HFFc6 (cell line): ENCODE measurements around the gene GALNT18. TPM values are rescaled to one million over a fixed set of nuclear protein-coding genes. Genes with fewer than 3 reads are reported as not detected.
A peak's percentile ranks its signal among the peaks of the same experiment; 100 is the strongest.

Experiments used
- DNase-seq: peaks from one replicate; pipeline ENCODE4 v3.0.0-alpha.2; 2018
- H3K27ac Mint-ChIP-seq: 2 replicates; pipeline ENCODE4 v1.8.0; 2020; ENCODE audit warnings: mild to moderate bottlenecking, mixed read lengths
- H3K27me3 Mint-ChIP-seq: 2 replicates; pipeline ENCODE4 v1.8.0; 2021; ENCODE audit warnings: mild to moderate bottlenecking, moderate library complexity, mixed read lengths; ENCODE audit not compliant: insufficient read depth
- H3K36me3 Mint-ChIP-seq: 2 replicates; pipeline ENCODE4 v1.8.0; 2021; ENCODE audit warnings: low read depth, mixed read lengths
- H3K4me1 Mint-ChIP-seq: 2 replicates; pipeline ENCODE4 v1.8.0; 2020; ENCODE audit warnings: low read depth, mixed read lengths
- H3K4me3 Mint-ChIP-seq: 2 replicates; pipeline ENCODE4 v1.8.0; 2020; ENCODE audit warnings: mild to moderate bottlenecking, moderate library complexity, mixed read lengths
- H3K9me3 Mint-ChIP-seq: 2 replicates; pipeline ENCODE4 v1.8.0; 2020; ENCODE audit warnings: mild to moderate bottlenecking, mixed read lengths
- total RNA-seq, 6 experiments: library from RNA; stranded (reverse); fragmentation: NEBNext Ultra II Directional; extraction: Animal tissue kit (Norgen Biotek cat#: 25700); gene quantifications; 2 replicates in 1 of 6; 3 replicates in 5 of 6; pipeline ENCODE4 v1.2.3, GENCODE V29; 2021
- TF ChIP-seq, protein P1 (sequence below): fragments of 200-600 bp; sonication (generic); IDR thresholded peaks from 2 replicates; pipeline ENCODE4 v1.5.0; 2021; ENCODE audit warnings: antibody characterized with exemption, mild to moderate bottlenecking

The GALNT18 gene
- total RNA-seq, 6 experiments from 2014 or later, result 2.7 to 13.7 (median 12.4) TPM

DNA sequence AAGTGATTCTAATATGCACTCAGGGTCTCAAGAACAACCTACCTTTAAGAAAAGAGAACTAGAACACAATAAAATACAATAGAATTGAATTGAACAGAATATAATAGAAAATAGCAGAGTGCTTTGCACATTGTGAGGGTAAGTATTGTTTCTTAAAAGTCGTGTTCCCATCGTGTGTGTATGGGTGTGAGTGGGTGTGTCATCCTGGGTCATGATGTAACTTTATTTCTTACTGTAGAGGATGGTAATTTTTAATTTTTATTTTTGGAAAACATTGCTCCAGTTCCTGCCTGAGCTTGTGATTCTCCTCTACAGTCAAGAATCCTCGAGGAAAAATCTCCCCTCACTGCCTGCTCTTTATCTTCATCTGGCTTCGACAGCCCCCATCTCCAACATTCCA, 193.1 kb downstream of the GALNT18 start:
- TF ChIP-seq, protein P1, sequence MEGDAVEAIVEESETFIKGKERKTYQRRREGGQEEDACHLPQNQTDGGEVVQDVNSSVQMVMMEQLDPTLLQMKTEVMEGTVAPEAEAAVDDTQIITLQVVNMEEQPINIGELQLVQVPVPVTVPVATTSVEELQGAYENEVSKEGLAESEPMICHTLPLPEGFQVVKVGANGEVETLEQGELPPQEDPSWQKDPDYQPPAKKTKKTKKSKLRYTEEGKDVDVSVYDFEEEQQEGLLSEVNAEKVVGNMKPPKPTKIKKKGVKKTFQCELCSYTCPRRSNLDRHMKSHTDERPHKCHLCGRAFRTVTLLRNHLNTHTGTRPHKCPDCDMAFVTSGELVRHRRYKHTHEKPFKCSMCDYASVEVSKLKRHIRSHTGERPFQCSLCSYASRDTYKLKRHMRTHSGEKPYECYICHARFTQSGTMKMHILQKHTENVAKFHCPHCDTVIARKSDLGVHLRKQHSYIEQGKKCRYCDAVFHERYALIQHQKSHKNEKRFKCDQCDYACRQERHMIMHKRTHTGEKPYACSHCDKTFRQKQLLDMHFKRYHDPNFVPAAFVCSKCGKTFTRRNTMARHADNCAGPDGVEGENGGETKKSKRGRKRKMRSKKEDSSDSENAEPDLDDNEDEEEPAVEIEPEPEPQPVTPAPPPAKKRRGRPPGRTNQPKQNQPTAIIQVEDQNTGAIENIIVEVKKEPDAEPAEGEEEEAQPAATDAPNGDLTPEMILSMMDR, result no peak
- Mint-ChIP-seq H3K36me3 (no peaks in the 10 kb centered on the region), H3K27me3 (no peaks in the 10 kb centered on the region; the same call in none of the 2 replicates), H3K27ac (no peak overlapping the region), H3K9me3 (no peaks in the 10 kb centered on the region), H3K4me3 (no peak overlapping the region), H3K4me1 (peaks cover 37% of the 10 kb centered on the region)
- DNase-seq, result no peak

DNA sequence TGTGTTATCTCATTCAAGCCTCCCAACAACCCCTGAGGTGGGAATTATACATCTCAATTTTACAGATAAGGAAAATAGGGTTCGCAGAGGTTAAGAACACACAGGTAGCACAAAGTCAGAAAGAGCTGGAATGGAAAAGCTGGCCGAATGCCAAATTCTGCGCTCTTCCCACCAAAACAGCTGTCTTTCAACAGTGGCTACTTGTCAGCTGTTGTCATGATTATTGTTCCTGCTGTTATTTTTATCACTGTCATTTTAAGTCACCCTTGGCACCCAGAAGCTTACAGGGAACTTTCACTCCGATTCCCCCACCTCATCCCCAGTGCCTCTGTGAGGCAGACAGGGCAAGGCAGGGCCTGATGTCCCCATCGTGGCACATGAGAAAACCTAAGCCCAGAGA, 194.3 kb downstream of the GALNT18 start:
- Mint-ChIP-seq H3K4me1 (peaks cover 42% of the 10 kb centered on the region), H3K27ac (no peak overlapping the region; the same call in 1 of the 2 replicates), H3K36me3 (no peaks in the 10 kb centered on the region), H3K27me3 (no peaks in the 10 kb centered on the region; the same call in none of the 2 replicates), H3K4me3 (no peak overlapping the region), H3K9me3 (no peaks in the 10 kb centered on the region)
- TF ChIP-seq, protein P1, result no peak
- DNase-seq, result no peak

DNA sequence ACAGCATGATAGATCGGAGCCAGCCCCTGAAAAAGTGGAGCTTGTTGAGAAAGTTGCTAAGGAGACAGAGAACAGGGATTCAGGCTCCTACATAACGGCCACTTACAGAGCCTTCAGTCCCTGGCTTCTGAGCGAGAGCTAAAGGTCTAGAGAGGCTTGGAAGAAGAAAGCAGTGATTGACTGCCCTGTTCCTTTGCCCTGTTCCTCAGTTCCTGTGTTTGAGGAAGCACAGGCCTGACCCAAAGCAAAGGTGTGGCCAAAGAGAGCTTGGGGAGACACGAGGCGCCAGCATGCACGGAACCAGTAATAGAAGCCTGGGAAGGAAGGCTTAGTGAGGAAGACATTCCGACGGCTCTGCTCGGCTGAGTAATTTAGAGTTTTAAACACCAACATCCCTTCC, 194.7 kb downstream of the GALNT18 start:
- Mint-ChIP-seq H3K9me3 (no peaks in the 10 kb centered on the region), H3K27ac (peak overlapping the region; percentile 91), H3K27me3 (no peaks in the 10 kb centered on the region; the same call in none of the 2 replicates), H3K36me3 (no peaks in the 10 kb centered on the region), H3K4me3 (no peak overlapping the region; the same call in 1 of the 2 replicates), H3K4me1 (peaks cover 46% of the 10 kb centered on the region)
- TF ChIP-seq, protein P1, result no peak
- no peak for DNase-seq

DNA sequence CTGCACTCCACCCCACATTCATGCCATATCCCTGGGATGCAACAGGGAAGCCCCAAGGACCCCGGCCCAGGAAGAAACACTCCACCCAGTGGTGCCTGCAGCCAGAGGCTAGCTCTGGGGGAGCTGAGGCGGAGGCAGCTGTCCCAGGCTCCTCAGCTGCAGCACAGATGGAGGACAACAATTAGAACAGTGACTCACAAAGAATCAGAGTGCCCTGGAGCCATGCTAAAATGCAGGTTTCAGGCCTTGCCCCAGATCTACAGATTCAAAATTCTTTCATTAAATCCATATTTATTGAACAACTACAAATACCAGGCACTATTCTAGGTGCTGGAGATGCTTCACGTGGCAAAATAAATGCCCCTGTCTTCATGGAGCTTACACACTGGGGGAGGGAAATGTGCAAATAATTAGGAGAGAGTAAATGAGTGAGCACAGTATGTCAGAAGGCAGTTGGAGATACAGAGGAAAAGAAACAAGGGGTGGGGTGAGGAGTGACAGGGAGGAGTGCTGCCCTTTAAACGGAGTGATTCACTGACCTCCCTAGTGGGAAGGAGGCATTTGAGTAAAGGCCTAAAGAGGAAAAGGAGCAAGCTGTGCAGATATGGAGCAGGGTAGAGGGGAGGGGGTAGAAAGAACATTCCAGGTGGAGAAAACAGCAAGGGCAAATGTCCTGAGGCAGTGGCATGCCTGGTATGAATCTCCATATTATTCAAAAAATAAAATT, 195.4 kb downstream of the GALNT18 start:
- peak overlapping the region; percentile 91 for H3K27ac Mint-ChIP-seq
- H3K9me3 Mint-ChIP-seq, result no peaks in the 10 kb centered on the region
- TF ChIP-seq, protein P1, result no peak
- no peaks in the 10 kb centered on the region for H3K36me3 Mint-ChIP-seq
- H3K27me3 Mint-ChIP-seq, result no peaks in the 10 kb centered on the region; the same call in none of the 2 replicates
- H3K4me3 Mint-ChIP-seq, result peak overlapping the region; percentile 56
- DNase-seq, result peak; percentile 28
- peaks cover 51% of the 10 kb centered on the region for H3K4me1 Mint-ChIP-seq

DNA sequence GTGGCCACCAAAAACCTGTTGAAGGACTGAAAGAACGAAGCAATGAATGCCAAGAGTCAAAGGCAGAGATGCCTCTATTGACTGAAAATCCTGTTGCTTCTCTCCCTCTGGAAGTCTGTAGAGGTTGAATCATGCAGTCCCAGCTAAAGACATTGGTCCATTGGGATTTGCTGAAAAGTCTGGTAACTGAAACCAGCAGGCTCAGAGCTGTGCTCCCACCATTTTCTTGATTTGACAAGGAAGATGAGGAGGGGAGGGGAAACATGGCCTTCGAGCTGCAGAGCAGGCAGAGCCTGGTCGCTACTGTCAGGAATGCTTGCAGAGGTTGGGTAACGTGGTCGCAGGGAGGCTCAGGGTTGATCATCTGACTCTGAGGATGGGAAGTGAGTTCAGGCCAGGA, 196.0 kb downstream of the GALNT18 start:
- no peaks in the 10 kb centered on the region for H3K9me3 Mint-ChIP-seq
- TF ChIP-seq, protein P1, result no peak
- DNase-seq, result peak; percentile 30

More for the DNA sequence above, 196.0 kb downstream of the GALNT18 start:
- H3K27ac Mint-ChIP-seq, result peak overlapping the region; percentile 91
- peaks cover 55% of the 10 kb centered on the region for H3K4me1 Mint-ChIP-seq
- peak overlapping the region; percentile 38; the same call in 1 of the 2 replicates for H3K4me3 Mint-ChIP-seq
- no peaks in the 10 kb centered on the region for H3K36me3 Mint-ChIP-seq
- no peaks in the 10 kb centered on the region; the same call in 1 of the 2 replicates for H3K27me3 Mint-ChIP-seq
